ENCODE data around the gene PRLH. TPM values are rescaled to one million over a fixed set of nuclear protein-coding genes. Genes with fewer than 3 reads are reported as not detected.
A peak's percentile ranks its signal among the peaks of the same experiment; 100 is the strongest.

Gene PRLH
- total RNA-seq, 4 donors from 2014 or later = not detected

DNA sequence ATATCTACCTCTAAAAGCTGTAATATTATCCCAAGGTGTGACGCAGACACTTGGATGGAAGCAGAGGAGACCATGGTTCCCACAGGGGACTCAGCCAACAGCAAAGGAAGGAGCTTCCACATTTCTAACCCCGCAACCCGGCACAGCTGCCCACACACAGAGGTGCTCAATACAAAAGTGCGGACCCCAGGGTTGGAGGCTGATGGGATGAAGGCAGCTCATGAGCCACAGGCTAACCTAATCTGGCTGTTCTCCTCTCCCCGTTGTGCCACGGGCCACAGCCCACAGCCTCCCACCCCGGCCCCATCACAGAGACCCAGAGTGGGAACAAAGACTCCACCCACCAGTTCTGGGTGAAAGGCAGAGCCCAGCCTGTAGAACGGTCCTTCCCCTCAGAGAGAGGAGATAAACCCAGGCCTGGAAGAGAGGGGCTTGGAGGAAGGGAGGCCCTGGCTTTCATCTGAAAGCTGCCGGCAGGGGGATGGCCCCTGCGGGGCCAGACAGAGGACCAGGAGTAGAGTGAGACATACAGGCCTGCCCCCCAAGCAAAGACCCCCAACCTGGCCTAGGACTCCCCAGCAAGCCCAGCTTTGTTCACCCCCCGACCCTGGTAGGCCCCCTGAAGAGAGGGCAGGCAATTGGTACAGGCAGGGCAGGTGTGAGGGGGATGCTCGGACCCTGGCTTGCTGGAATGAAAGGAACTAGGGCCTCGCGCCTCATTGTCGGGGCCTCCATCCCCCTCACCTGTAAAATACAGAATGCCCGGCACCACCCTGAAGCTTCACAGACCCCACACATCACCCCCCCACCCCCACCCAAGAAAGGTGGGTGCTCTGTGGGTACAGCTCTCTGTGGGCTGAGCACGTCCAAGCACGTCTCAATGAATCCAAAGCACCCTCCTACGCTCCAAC, 17.3 kb downstream of the PRLH start:
- DNase-seq (ENCODE audit: low spot score in 2 of 2) = no peak
- WGBS = 88% methylated on average over 18 of the region's 19 CpGs
- no peaks in the 10 kb centered on the region for H3K36me3 ChIP-seq
- no peaks in the 10 kb centered on the region for H3K27me3 ChIP-seq
- H3K4me3 ChIP-seq = no peak overlapping the region
- peaks cover 15% of the 10 kb centered on the region for H3K4me1 ChIP-seq
- no peaks in the 10 kb centered on the region for H3K9me3 ChIP-seq
- no peak overlapping the region for H3K27ac ChIP-seq
- TF ChIP-seq POLR2A (IDR thresholded peaks at IDR 0.05) (no peak), EP300 (IDR thresholded peaks at IDR 0.05) (no peak), POLR2AphosphoS5 (IDR thresholded peaks at IDR 0.05) (no peak)
- TF ChIP-seq, protein P1, sequence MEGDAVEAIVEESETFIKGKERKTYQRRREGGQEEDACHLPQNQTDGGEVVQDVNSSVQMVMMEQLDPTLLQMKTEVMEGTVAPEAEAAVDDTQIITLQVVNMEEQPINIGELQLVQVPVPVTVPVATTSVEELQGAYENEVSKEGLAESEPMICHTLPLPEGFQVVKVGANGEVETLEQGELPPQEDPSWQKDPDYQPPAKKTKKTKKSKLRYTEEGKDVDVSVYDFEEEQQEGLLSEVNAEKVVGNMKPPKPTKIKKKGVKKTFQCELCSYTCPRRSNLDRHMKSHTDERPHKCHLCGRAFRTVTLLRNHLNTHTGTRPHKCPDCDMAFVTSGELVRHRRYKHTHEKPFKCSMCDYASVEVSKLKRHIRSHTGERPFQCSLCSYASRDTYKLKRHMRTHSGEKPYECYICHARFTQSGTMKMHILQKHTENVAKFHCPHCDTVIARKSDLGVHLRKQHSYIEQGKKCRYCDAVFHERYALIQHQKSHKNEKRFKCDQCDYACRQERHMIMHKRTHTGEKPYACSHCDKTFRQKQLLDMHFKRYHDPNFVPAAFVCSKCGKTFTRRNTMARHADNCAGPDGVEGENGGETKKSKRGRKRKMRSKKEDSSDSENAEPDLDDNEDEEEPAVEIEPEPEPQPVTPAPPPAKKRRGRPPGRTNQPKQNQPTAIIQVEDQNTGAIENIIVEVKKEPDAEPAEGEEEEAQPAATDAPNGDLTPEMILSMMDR (IDR thresholded peaks at IDR 0.05) = no peak

GRCh38 chr2:237585590-237586221, 19.3 kb downstream of the PRLH start:
- H3K9me3 ChIP-seq = no peaks in the 10 kb centered on the region
- 81% methylated on average over 11 of the region's 15 CpGs for WGBS
- H3K4me3 ChIP-seq = no peak overlapping the region
- H3K27ac ChIP-seq = no peak overlapping the region
- TF ChIP-seq POLR2AphosphoS5 (IDR thresholded peaks at IDR 0.05) (no peak), POLR2A (IDR thresholded peaks at IDR 0.05) (no peak), EP300 (IDR thresholded peaks at IDR 0.05) (no peak)
- TF ChIP-seq, protein P1 (IDR thresholded peaks at IDR 0.05) = no peak
- no peak for DNase-seq (ENCODE audit: low spot score in 2 of 2)
- no peaks in the 10 kb centered on the region for H3K36me3 ChIP-seq
- peaks cover 23% of the 10 kb centered on the region for H3K4me1 ChIP-seq
- H3K27me3 ChIP-seq = no peaks in the 10 kb centered on the region

GRCh38 chr2:237588044-237588696, 21.8 kb downstream of the PRLH start:
- Histone ChIP-seq H3K4me3 (no peak overlapping the region), H3K27me3 (no peaks in the 10 kb centered on the region), H3K9me3 (no peaks in the 10 kb centered on the region), H3K4me1 (peaks cover 19% of the 10 kb centered on the region), H3K36me3 (no peaks in the 10 kb centered on the region), H3K27ac (no peak overlapping the region)
- no peak for DNase-seq (ENCODE audit: low spot score in 2 of 2)
- WGBS = 92% methylated on average over 9 of the region's 9 CpGs
- no peak for TF ChIP-seq POLR2AphosphoS5 (IDR thresholded peaks at IDR 0.05)
- TF ChIP-seq, protein P1 (IDR thresholded peaks at IDR 0.05) = no peak

- H3K4me3 ChIP-seq = no peak within 1 kb of the TSS
- TF ChIP-seq POLR2AphosphoS5 (IDR thresholded peaks at IDR 0.05) = no peak
- TF ChIP-seq EP300 (IDR thresholded peaks at IDR 0.05) = no peak
- TF ChIP-seq POLR2A (IDR thresholded peaks at IDR 0.05) = no peak
- TF ChIP-seq, protein P1 (IDR thresholded peaks at IDR 0.05) = no peak
- WGBS = 40% methylated on average over 13 of the region's 16 CpGs
- H3K4me1 ChIP-seq = peaks cover 28% of the 10 kb centered on the region
- H3K9me3 ChIP-seq = no peaks in the 10 kb centered on the region
- peak in 1 of 2 donors; percentile 64 for DNase-seq (ENCODE audit: low spot score in 2 of 2)
- peak within 1 kb of the TSS; percentile 52 for H3K27ac ChIP-seq
- H3K27me3 ChIP-seq = no peaks in the 10 kb centered on the region
- no peaks in the 10 kb centered on the region for H3K36me3 ChIP-seq
Observed at GRCh38 chr2:237590272-237591140, 24.1 kb downstream of the PRLH start, which contains the start of gene RAB17. RAB17 (minus strand) TSS chr2:237590734; CDS start chr2:237586154, 4,580 bp downstream.
